Daoy (cell line): ENCODE results near the gene LRSAM1. TPM values are rescaled to one million over a fixed set of nuclear protein-coding genes. Genes with fewer than 3 reads are reported as not detected.

Experiments
- DNase-seq: peaks from one replicate; pipeline ENCODE4 v3.0.0-alpha.2; 2015; ENCODE audit warnings: low read depth
- total RNA-seq: library from RNA; depleted of rRNA; stranded (reverse); fragments of >200 nt; shearing (Covaris generic); gene quantifications from 2 replicates; pipeline ENCODE4 v1.2.3, GENCODE V29; 2014; rRNA removed

The LRSAM1 gene
- total RNA-seq, 1 experiment from 2014 or later = 13.5 TPM

- no peak for DNase-seq
These were observed 99.4 kb downstream of the LRSAM1 start for GRCh38 chr9:127550751-127551150.

Other genes starting within 250 kb of the LRSAM1 start
- gene GARNL3, start 186.7 kb upstream of the LRSAM1 start, total RNA-seq = 3.5 and 14.0 TPM in 2 replicates
- gene SLC2A8, start 54.3 kb upstream of the LRSAM1 start, total RNA-seq = 8.5 and 11.4 TPM in 2 replicates
- 6.0 and 13.5 TPM in 2 replicates for gene ZNF79, start 27.1 kb upstream of the LRSAM1 start, total RNA-seq
- 2,254 and 2,503 TPM in 2 replicates for gene RPL12, start 104 bp upstream of the LRSAM1 start, total RNA-seq
- 26.3 and 41.9 TPM in 2 replicates for gene STXBP1, start 160.8 kb downstream of the LRSAM1 start, total RNA-seq